ENCODE data around the gene ANAPC5. TPM values are rescaled to one million over a fixed set of nuclear protein-coding genes. Genes with fewer than 3 reads are reported as not detected.
"Not testable (repeated sequence)": the region's sequence is repeated elsewhere in the genome, so short reads cannot be mapped to it uniquely, and the experiment has no call there.

ANAPC5 gene
- total RNA-seq, 3 donors from 2014 or later (not counting 1 experiment from before 2014, with no cell fraction given): 134 to 171 (median 163) TPM

- intact Hi-C loops (cut with micrococcal nuclease): no loop called here
- Histone ChIP-seq H3K27ac (ENCODE audit: low read length) (no peak overlapping the region), H3K36me3 (ENCODE audit: control insufficient read depth, insufficient read depth, low read length) (no peaks in the 10 kb centered on the region), H3K27me3 (ENCODE audit: control insufficient read depth, insufficient read depth, low read length) (no peaks in the 10 kb centered on the region), H3K9me3 (ENCODE audit: control insufficient read depth, insufficient read depth, low read length) (no peaks in the 10 kb centered on the region), H3K4me3 (ENCODE audit: low read length) (no peak overlapping the region), H3K4me1 (ENCODE audit: control insufficient read depth, insufficient read depth, low read length) (peaks cover 12% of the 10 kb centered on the region)
- DNase-seq: no peak
- WGBS (ENCODE audit: insufficient coverage): 75% methylated on average over 3 of the region's 4 CpGs
- TF ChIP-seq CTCF (IDR thresholded peaks at IDR 0.05): no peak
- no peak for ATAC-seq
- no peaks in the 10 kb centered on the region for H3K27me3 Mint-ChIP-seq (ENCODE audit: low read depth in 2 of 2)
- H3K4me1 Mint-ChIP-seq: peaks cover 0 to 5% of the 10 kb centered on the region in 2 donors
- no peak overlapping the region for H3K4me3 Mint-ChIP-seq
- no peak overlapping the region for H3K27ac Mint-ChIP-seq
- no peaks in the 10 kb centered on the region for H3K9me3 Mint-ChIP-seq
- no peaks in the 10 kb centered on the region for H3K36me3 Mint-ChIP-seq
Measured at GRCh38 chr12:121301876-121302275, 50.3 kb downstream of the ANAPC5 start.

GRCh38 chr12:121300083-121300819 lies 52.0 kb downstream of the ANAPC5 start:
- DNase-seq: no peak
- Mint-ChIP-seq H3K36me3 (no peaks in the 10 kb centered on the region), H3K27ac (no peak overlapping the region), H3K27me3 (ENCODE audit: low read depth in 2 of 2) (no peaks in the 10 kb centered on the region), H3K4me3 (no peak overlapping the region), H3K9me3 (no peaks in the 10 kb centered on the region), H3K4me1 (peaks cover 0 to 11% of the 10 kb centered on the region in 2 donors)
- Histone ChIP-seq H3K4me1 (ENCODE audit: control insufficient read depth, insufficient read depth, low read length) (peaks cover 21% of the 10 kb centered on the region), H3K27me3 (ENCODE audit: control insufficient read depth, insufficient read depth, low read length) (no peaks in the 10 kb centered on the region), H3K4me3 (ENCODE audit: low read length) (no peak overlapping the region), H3K9me3 (ENCODE audit: control insufficient read depth, insufficient read depth, low read length) (no peaks in the 10 kb centered on the region), H3K27ac (ENCODE audit: low read length) (no peak overlapping the region), H3K36me3 (ENCODE audit: control insufficient read depth, insufficient read depth, low read length) (no peaks in the 10 kb centered on the region)
- intact Hi-C loops (cut with micrococcal nuclease): no loop called here
- no peak for ATAC-seq
- TF ChIP-seq CTCF (IDR thresholded peaks at IDR 0.05): no peak
- WGBS (ENCODE audit: insufficient coverage): 86% methylated on average over 4 of the region's 4 CpGs

- H3K9me3 Mint-ChIP-seq: no peaks in the 10 kb centered on the region
- 92% methylated on average over 3 of the region's 4 CpGs for WGBS (ENCODE audit: insufficient coverage)
Measured at GRCh38 chr12:121299662-121300061, 52.5 kb downstream of the ANAPC5 start.

GRCh38 chr12:121298411-121298810 lies 53.8 kb downstream of the ANAPC5 start:
- H3K4me1 ChIP-seq (ENCODE audit: control insufficient read depth, insufficient read depth, low read length): peaks cover 24% of the 10 kb centered on the region
- not testable (repeated sequence) for H3K27ac ChIP-seq (ENCODE audit: low read length); H3K9me3 ChIP-seq (ENCODE audit: control insufficient read depth, insufficient read depth, low read length); H3K9me3 Mint-ChIP-seq; ATAC-seq; H3K36me3 ChIP-seq (ENCODE audit: control insufficient read depth, insufficient read depth, low read length); H3K4me3 ChIP-seq (ENCODE audit: low read length); H3K27me3 Mint-ChIP-seq (ENCODE audit: low read depth in 2 of 2); H3K27me3 ChIP-seq (ENCODE audit: control insufficient read depth, insufficient read depth, low read length); DNase-seq; H3K36me3 Mint-ChIP-seq
- WGBS (ENCODE audit: insufficient coverage): 96% methylated on average over 13 of the region's 13 CpGs
- Mint-ChIP-seq H3K4me1 (peaks cover 0 to 14% of the 10 kb centered on the region in 2 donors), H3K4me3 (peak overlapping the region; percentile 87), H3K27ac (peak overlapping the region in 1 of 2 donors; percentile 84)
- intact Hi-C loops (cut with micrococcal nuclease): loop anchor here (5.0 kb wide), 1 partner anchor 86 kb away; the partner anchor contains the start of gene P2RX4

More at GRCh38 chr12:121299662-121300061, 52.5 kb downstream of the ANAPC5 start:
- Histone ChIP-seq H3K9me3 (ENCODE audit: control insufficient read depth, insufficient read depth, low read length) (no peaks in the 10 kb centered on the region), H3K36me3 (ENCODE audit: control insufficient read depth, insufficient read depth, low read length) (no peaks in the 10 kb centered on the region), H3K4me3 (ENCODE audit: low read length) (no peak overlapping the region), H3K4me1 (ENCODE audit: control insufficient read depth, insufficient read depth, low read length) (peaks cover 24% of the 10 kb centered on the region), H3K27ac (ENCODE audit: low read length) (no peak overlapping the region), H3K27me3 (ENCODE audit: control insufficient read depth, insufficient read depth, low read length) (no peaks in the 10 kb centered on the region)
- Mint-ChIP-seq H3K27ac (no peak overlapping the region), H3K4me3 (no peak overlapping the region), H3K27me3 (ENCODE audit: low read depth in 2 of 2) (no peaks in the 10 kb centered on the region), H3K36me3 (no peaks in the 10 kb centered on the region), H3K4me1 (peaks cover 0 to 14% of the 10 kb centered on the region in 2 donors)
- intact Hi-C loops (cut with micrococcal nuclease): loop anchor here (5.0 kb wide), 1 partner anchor 87 kb away; the partner anchor contains the start of gene P2RX4
- TF ChIP-seq CTCF (IDR thresholded peaks at IDR 0.05): no peak
- DNase-seq (no peak), ATAC-seq (no peak)

Measured in natural killer cell (primary cell).